Mucosa of rectum (tissue), 2 donors: ENCODE results near the gene TDRD9.

Source experiments
- H3K27ac ChIP-seq, 2 donors: one replicate each; pipeline ENCODE4 v1.7.0; 2013; ENCODE audit warnings: inconsistent platforms in 2 of 2, low read depth in 2 of 2, low read length in 2 of 2
- H3K27me3 ChIP-seq, 2 donors: one replicate each; pipeline ENCODE4 v1.7.0; 2013; ENCODE audit warnings: low read length in 2 of 2; ENCODE audit not compliant: control insufficient read depth in 2 of 2, insufficient read depth in 2 of 2
- H3K36me3 ChIP-seq, 2 donors: one replicate each; pipeline ENCODE4 v1.7.0; 2013; ENCODE audit warnings: low read length in 2 of 2; ENCODE audit not compliant: control insufficient read depth in 2 of 2, insufficient read depth in 2 of 2
- H3K4me1 ChIP-seq, 2 donors: one replicate each; pipeline ENCODE4 v1.7.0; 2013; ENCODE audit warnings: low read length in 2 of 2, mild to moderate bottlenecking in 1 of 2; ENCODE audit not compliant: control insufficient read depth in 2 of 2, insufficient read depth in 2 of 2
- H3K4me3 ChIP-seq, 2 donors: one replicate each; pipeline ENCODE4 v1.7.0; 2013; ENCODE audit warnings: low read length in 2 of 2
- H3K9ac ChIP-seq, 2 donors: one replicate each; pipeline ENCODE4 v1.7.0; 2013; ENCODE audit warnings: low read length in 2 of 2, low read depth in 1 of 2, mild to moderate bottlenecking in 1 of 2
- H3K9me3 ChIP-seq, 2 donors: one replicate each; pipeline ENCODE4 v1.7.0; 2013; ENCODE audit warnings: low read length in 2 of 2; ENCODE audit not compliant: control insufficient read depth in 2 of 2
- donor health status: healthy.
- donor health status: Normal muscosa, but diverticular disease.

The TDRD9 gene

GRCh38 chr14:103923863-103924262 is 4.4 kb upstream of the TDRD9 start:
- H3K27me3 ChIP-seq, result no peaks in the 10 kb centered on the region
- no peak overlapping the region for H3K27ac ChIP-seq
- no peaks in the 10 kb centered on the region for H3K9me3 ChIP-seq
- peaks cover 0 to 2% of the 10 kb centered on the region in 2 donors for H3K36me3 ChIP-seq
- no peak overlapping the region for H3K9ac ChIP-seq
- no peak overlapping the region for H3K4me3 ChIP-seq
- peaks cover 6 to 10% of the 10 kb centered on the region in 2 donors for H3K4me1 ChIP-seq

- Histone ChIP-seq H3K9ac (no peak overlapping the region), H3K9me3 (no peaks in the 10 kb centered on the region), H3K27me3 (no peaks in the 10 kb centered on the region), H3K36me3 (peaks cover 0 to 2% of the 10 kb centered on the region in 2 donors), H3K4me1 (peaks cover 5 to 9% of the 10 kb centered on the region in 2 donors), H3K27ac (no peak overlapping the region), H3K4me3 (no peak overlapping the region)
Observed at GRCh38 chr14:103925316-103925715, 2.9 kb upstream of the TDRD9 start.

- Histone ChIP-seq H3K9me3 (no peaks in the 10 kb centered on the region), H3K4me3 (no peak overlapping the region), H3K27ac (no peak overlapping the region), H3K27me3 (no peaks in the 10 kb centered on the region), H3K4me1 (peaks cover 0 to 3% of the 10 kb centered on the region in 2 donors), H3K9ac (no peak overlapping the region), H3K36me3 (no peaks in the 10 kb centered on the region)
Observed at GRCh38 chr14:103927566-103927965, 690 bp upstream of the TDRD9 start.

GRCh38 chr14:103930051-103930604 is 1.9 kb downstream of the TDRD9 start:
- no peak overlapping the region for H3K27ac ChIP-seq
- no peaks in the 10 kb centered on the region for H3K36me3 ChIP-seq
- H3K9me3 ChIP-seq, result no peaks in the 10 kb centered on the region
- H3K9ac ChIP-seq, result no peak overlapping the region
- peaks cover 0 to 8% of the 10 kb centered on the region in 2 donors for H3K4me1 ChIP-seq
- no peak overlapping the region for H3K4me3 ChIP-seq
- no peaks in the 10 kb centered on the region for H3K27me3 ChIP-seq

GRCh38 chr14:103931422-103931821 is 3.2 kb downstream of the TDRD9 start:
- Histone ChIP-seq H3K27ac (no peak overlapping the region), H3K9ac (no peak overlapping the region), H3K4me3 (no peak overlapping the region), H3K36me3 (no peaks in the 10 kb centered on the region), H3K4me1 (peaks cover 0 to 5% of the 10 kb centered on the region in 2 donors), H3K27me3 (no peaks in the 10 kb centered on the region), H3K9me3 (no peaks in the 10 kb centered on the region)

- Histone ChIP-seq H3K27ac (no peak overlapping the region), H3K4me3 (no peak overlapping the region), H3K4me1 (peaks cover 0 to 5% of the 10 kb centered on the region in 2 donors), H3K36me3 (no peaks in the 10 kb centered on the region), H3K9me3 (no peaks in the 10 kb centered on the region), H3K9ac (no peak overlapping the region), H3K27me3 (no peaks in the 10 kb centered on the region)
Observed at GRCh38 chr14:103932791-103933490, 4.7 kb downstream of the TDRD9 start.

GRCh38 chr14:103935102-103935501 is 6.8 kb downstream of the TDRD9 start:
- no peaks in the 10 kb centered on the region for H3K9me3 ChIP-seq
- H3K27me3 ChIP-seq, result peaks cover 0 to 5% of the 10 kb centered on the region in 2 donors
- H3K9ac ChIP-seq, result no peak overlapping the region
- no peaks in the 10 kb centered on the region for H3K36me3 ChIP-seq
- H3K27ac ChIP-seq, result no peak overlapping the region
- H3K4me3 ChIP-seq, result no peak overlapping the region
- H3K4me1 ChIP-seq, result peaks cover 0 to 5% of the 10 kb centered on the region in 2 donors

- Histone ChIP-seq H3K4me3 (no peak overlapping the region), H3K27ac (no peak overlapping the region), H3K4me1 (no peaks in the 10 kb centered on the region)
Observed at GRCh38 chr14:103941462-103941861, 13.2 kb downstream of the TDRD9 start.

GRCh38 chr14:103941973-103942736 is 13.9 kb downstream of the TDRD9 start, which contains the start of gene RD3L:
Gene RD3L (minus strand): TSS chr14:103942529. CDS start chr14:103941695, 834 bp downstream.
- no peak within 1 kb of the TSS for H3K4me3 ChIP-seq
- H3K9me3 ChIP-seq, result no peaks in the 10 kb centered on the region
- peaks cover 2 to 5% of the 10 kb centered on the region in 2 donors for H3K27me3 ChIP-seq
- H3K9ac ChIP-seq, result no peak within 1 kb of the TSS
- H3K36me3 ChIP-seq, result no peaks in the 10 kb centered on the region
- H3K27ac ChIP-seq, result no peak within 1 kb of the TSS
- no peaks in the 10 kb centered on the region for H3K4me1 ChIP-seq

More at GRCh38 chr14:103941462-103941861, 13.2 kb downstream of the TDRD9 start:
- no peak overlapping the region for H3K9ac ChIP-seq
- H3K36me3 ChIP-seq, result no peaks in the 10 kb centered on the region
- peaks cover 2 to 5% of the 10 kb centered on the region in 2 donors for H3K27me3 ChIP-seq
- H3K9me3 ChIP-seq, result no peaks in the 10 kb centered on the region

GRCh38 chr14:103943673-103944072 is 15.4 kb downstream of the TDRD9 start:
- no peak overlapping the region for H3K27ac ChIP-seq
- no peaks in the 10 kb centered on the region for H3K4me1 ChIP-seq
- H3K27me3 ChIP-seq, result peaks cover 2 to 5% of the 10 kb centered on the region in 2 donors
- H3K9me3 ChIP-seq, result no peaks in the 10 kb centered on the region
- no peak overlapping the region for H3K9ac ChIP-seq
- no peak overlapping the region for H3K4me3 ChIP-seq
- no peaks in the 10 kb centered on the region for H3K36me3 ChIP-seq
